NCI-H146 treated with DMSO at 0.1 percent for 48 hours (cell line): Measurements from ENCODE around the gene ITGB7.

ENCODE experiments used
- DNase-seq: peaks from one replicate; lab custom pipeline; 2025; ENCODE audit not compliant: unreplicated experiment; lab: John Stamatoyannopoulos, UW

The ITGB7 gene

DNA sequence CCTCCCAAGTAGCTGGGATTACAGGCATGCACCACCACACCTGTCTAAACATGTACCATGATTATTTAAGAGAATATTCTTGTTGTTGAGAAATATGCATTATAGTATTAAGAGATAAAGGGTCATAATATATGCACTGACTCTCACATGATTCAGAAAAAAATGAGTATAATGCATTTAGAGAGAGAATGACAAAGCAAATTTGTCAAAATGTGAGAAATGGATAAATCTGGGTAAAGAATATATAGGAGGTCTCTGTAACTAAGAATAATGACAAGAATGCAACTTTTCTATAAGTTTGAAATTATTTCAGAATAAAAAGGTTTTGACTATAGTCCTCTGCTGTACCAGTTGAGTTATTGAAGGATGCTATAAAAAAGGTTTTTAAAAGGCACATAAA is 54.7 kb downstream of the ITGB7 start:
- no peak for DNase-seq

DNA sequence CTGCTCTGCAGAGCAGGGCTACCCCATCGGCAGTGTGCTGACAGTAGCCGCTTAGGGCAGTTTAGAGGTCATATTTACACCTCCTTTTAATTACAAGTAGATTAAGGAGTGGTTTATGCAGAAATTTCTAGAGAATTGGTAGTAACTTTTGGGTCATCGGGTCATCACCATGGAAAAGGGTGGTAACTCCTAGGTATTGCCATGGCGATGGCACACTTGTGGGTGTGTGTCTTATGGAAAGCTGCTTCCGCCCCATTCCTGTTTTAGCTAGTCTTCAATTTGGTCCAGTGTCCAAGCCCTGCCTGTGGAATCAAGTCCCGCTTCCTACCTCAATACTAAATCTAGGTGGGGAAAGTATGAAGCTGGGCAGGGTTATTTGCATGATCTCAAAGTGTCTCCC is 56.0 kb downstream of the ITGB7 start:
- no peak for DNase-seq

DNA sequence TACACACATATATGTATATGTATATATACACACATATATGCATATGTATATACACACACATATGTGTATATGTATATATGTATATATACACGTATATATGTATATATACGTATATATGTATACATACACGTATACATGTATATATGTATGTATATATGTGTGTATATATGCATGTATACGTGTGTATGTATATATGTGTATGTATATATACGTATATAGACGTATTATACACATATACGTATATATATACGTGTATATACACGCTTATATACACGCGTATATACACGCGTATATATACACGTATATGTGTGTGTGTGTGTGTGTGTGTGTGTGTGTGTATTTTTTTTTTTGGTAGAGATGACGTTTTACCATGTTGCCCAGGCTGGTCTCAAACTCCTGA is 59.4 kb downstream of the ITGB7 start:
- DNase-seq, result no peak

DNA sequence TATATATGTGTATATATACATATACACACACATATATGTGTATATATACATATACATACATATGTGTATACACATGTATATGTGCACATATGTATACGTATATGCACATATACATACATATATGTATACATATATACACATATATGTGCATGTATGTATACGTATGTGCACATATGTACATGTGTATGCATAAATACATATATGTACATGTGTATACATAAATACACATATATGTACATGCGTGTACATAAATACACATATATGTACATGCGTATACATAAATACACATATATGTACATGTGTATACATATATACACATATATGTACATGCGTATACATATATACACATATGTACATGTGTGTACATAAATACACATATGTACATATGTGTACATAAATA is 59.9 kb downstream of the ITGB7 start:
- no peak for DNase-seq

DNA sequence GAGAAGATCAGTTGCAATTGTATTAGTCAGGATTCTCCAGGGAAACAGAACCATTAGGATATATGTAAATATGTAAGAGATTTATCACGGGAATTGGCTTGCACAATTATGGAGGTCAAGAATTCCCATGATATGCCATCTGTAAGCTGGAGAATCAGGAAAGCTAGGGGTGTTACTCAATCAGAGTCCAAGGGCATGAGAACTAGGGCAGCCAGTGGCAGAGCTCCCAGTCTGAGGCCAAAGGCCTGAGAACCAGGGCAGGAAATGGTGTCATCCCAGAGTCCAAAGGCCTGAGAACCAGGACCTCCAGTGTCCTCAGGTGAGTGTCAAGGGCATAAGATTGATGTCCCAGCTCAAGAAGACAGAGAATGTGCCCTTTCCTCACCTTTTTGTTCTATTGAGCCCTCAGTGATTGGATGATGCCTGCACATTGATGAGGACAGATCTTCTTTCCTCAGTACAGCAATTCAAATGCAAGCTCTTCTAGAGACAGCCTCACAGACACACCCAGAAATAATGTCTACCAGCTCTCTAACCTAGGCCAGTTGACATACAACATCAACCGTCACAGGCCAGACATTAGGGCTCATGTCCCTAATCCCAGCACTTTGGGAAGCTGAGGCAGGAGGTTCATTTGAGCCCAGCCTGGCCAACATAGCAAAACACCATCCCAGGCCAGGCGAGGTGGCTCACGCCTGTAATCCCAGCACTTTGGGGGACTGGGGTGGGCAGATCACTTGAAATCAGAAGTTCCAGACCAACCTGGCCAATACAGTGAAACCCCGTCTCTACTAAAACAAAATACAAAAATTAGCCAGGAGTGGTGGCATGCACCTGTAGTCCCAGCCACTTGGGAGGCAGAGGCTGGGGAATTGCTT is 61.4 kb downstream of the ITGB7 start:
- DNase-seq, result no peak

DNA sequence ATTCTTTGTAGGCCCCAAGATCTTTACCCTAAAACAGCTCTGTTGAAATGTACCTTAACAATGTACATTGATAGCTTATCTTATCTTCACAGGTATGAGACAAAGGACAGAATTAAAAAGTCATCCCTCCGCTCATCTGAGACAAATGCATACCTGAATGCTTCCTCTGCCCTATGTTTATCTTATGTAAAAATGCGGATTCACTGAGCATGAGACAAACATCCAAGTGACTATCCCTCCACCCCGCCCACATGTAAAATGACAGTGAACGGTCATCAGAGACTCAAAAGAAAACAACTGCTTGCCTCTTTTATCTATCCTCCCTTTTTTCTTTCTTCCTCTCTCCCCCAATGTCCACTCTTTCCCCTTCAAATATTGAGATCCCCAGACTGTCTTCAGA is 63.7 kb downstream of the ITGB7 start:
- no peak for DNase-seq
